ENCODE data around the gene YJU2.

YJU2 gene

GRCh38 chr19:4316956-4317355, 70.1 kb downstream of the YJU2 start:
- no peaks in the 10 kb centered on the region for H3K4me1 ChIP-seq (ENCODE audit: insufficient read depth, insufficient read length)
- no peak for TF ChIP-seq SUZ12 (IDR thresholded peaks at IDR 0.05; ENCODE audit: extremely low read depth, insufficient read depth, insufficient read length)
- DNase-seq (ENCODE audit: low read depth, low spot score), result no peak
- no peak overlapping the region for H3K4me3 ChIP-seq (ENCODE audit: insufficient read length, low read depth)
- H3K36me3 ChIP-seq (ENCODE audit: insufficient read depth, insufficient read length, low read length), result peaks cover 22% of the 10 kb centered on the region
- H3K9me3 ChIP-seq (ENCODE audit: insufficient read depth, low read length), result peaks cover 34% of the 10 kb centered on the region
- H3K27me3 ChIP-seq (ENCODE audit: insufficient read depth, insufficient read length), result peaks cover 3% of the 10 kb centered on the region
- no peak overlapping the region for H3K9ac ChIP-seq (ENCODE audit: insufficient read length, low read depth)

- no peak for DNase-seq (ENCODE audit: low read depth, low spot score)
- no peak for TF ChIP-seq YY1 (IDR thresholded peaks at IDR 0.05; ENCODE audit: insufficient read depth, insufficient read length)
- no peak for TF ChIP-seq SUZ12 (IDR thresholded peaks at IDR 0.05; ENCODE audit: extremely low read depth, insufficient read depth, insufficient read length)
- no peak for TF ChIP-seq ZNF274 (IDR thresholded peaks at IDR 0.05; ENCODE audit: low read depth, low read length)
- Histone ChIP-seq H3K9me3 (ENCODE audit: insufficient read depth, low read length) (peaks cover 39% of the 10 kb centered on the region), H3K27me3 (ENCODE audit: insufficient read depth, insufficient read length) (peaks cover 3% of the 10 kb centered on the region), H3K4me3 (ENCODE audit: insufficient read length, low read depth) (no peak overlapping the region), H3K36me3 (ENCODE audit: insufficient read depth, insufficient read length, low read length) (peaks cover 25% of the 10 kb centered on the region), H3K9ac (ENCODE audit: insufficient read length, low read depth) (no peak overlapping the region), H3K4me1 (ENCODE audit: insufficient read depth, insufficient read length) (no peaks in the 10 kb centered on the region)
Observed at GRCh38 chr19:4318460-4318859, 71.6 kb downstream of the YJU2 start.
